ENCODE results near the gene ENTPD8.

- TF ChIP-seq CTCF (IDR thresholded peaks at IDR 0.05) (no peak), POLR2A (IDR thresholded peaks at IDR 0.05) (no peak), POLR2AphosphoS5 (IDR thresholded peaks at IDR 0.05) (no peak)
Measured at GRCh38 chr9:137391411-137391754, 49.8 kb downstream of the ENTPD8 start.

Data from breast epithelium (tissue), 3 donors.